ENCODE measurements around the gene GMDS.

GMDS gene

DNA sequence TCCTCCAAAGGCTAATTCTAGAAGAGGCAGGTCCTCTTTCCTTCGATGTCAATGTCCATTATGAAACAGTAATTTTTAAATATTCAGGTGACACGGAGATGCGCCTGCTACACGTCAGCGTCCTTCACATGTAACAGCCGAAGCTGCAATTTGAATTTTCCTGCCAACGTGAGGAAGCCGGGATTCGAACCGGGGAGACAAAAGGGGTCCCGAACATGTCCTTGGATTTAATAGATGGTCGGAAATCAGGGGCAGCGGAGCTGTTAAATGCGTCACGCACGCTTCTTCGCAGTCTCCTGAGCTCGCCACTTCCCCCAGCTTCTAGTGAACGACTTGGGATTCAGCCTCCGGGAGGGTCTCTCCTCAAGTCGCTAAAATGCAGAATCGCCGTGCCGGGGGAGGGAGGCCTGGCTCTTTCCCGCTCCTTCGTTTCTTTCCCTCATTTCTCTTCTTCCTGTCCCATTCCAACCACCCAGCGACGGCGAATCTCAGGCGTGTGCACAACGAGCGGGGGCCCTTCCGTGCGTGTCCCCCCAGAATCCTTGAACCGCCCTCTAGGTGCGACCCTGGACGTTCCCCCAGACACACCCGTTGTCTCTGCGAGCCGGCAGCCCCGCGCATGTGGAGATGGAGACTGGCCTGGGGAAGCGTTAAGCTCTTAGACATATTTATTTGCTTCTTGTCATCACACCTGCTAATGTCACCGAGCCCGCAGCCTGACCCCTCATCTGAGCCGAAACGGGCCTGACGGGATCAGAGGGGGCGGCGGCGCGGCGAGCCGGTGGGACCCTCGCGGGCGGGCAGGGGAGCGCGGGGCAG is 637.0 kb downstream of the GMDS start:
- no peak for DNase-seq

DNA sequence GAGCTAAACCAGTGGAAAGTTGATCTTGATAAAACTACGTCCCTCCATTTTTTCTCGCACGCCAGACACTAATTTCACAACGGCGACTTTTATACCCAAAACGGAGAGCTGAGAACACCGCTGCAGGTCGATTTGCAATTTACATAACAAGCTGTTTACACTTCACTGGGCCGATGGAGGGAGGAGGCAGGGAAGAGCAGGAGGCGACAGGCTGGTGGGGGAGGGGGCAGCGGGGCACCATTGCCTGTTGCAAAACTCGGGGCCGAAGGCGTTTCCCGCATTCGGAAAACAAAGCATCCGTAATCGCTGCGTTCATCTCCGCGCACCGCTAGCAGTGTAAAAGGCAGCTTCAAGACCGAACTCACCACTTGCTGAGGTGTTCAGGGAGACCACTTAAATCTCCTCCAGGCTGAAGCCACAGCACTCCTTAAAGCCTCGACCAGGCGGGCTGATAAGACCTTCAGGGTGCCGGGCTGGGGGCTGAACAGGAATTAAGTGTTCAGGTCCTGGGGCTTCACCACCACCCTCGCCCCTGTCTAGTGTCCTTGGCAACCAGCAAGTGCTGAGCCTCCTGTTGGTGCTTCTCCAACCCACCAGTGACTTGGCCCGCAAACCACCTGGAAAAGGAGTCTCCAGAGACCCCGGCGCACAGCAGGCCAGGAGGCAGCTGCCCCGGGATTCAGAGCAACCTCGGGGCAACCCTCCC is 637.7 kb downstream of the GMDS start:
- no peak for DNase-seq

DNA sequence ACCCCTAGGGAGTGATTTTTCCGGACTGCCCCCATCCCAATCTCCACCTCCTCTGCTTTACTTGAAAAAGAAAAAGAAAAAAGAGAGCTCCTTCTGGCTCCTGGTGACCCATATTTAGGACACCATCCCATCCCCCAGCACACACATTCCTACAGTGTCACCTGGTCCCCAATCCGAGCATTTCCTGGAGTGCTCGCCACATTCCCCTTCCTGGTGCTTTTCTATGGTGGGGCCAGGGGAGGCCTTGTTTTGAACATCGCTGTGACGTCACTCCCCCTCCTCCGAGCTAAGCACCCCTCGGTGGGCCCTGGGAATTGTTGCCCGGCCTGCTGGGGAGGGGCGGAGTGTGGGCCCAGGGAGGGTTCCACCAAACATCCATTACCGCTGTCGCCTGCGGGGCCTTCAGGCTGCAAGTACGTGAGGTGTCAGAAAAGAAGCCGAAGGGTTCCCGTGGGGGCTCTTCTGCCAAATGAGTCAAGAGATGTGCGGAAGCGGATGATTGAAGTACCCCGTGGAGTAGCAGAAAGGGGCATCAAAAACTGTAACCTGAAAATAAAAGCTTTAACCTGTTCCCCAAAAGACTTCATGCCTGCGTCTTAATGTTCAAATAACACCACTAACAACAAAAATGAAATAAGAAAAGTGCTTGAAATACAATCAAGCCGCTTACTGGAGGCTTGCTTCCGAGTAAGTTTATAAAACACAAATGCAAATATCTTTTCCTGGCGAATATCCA is 638.5 kb downstream of the GMDS start:
- DNase-seq: no peak

DNA sequence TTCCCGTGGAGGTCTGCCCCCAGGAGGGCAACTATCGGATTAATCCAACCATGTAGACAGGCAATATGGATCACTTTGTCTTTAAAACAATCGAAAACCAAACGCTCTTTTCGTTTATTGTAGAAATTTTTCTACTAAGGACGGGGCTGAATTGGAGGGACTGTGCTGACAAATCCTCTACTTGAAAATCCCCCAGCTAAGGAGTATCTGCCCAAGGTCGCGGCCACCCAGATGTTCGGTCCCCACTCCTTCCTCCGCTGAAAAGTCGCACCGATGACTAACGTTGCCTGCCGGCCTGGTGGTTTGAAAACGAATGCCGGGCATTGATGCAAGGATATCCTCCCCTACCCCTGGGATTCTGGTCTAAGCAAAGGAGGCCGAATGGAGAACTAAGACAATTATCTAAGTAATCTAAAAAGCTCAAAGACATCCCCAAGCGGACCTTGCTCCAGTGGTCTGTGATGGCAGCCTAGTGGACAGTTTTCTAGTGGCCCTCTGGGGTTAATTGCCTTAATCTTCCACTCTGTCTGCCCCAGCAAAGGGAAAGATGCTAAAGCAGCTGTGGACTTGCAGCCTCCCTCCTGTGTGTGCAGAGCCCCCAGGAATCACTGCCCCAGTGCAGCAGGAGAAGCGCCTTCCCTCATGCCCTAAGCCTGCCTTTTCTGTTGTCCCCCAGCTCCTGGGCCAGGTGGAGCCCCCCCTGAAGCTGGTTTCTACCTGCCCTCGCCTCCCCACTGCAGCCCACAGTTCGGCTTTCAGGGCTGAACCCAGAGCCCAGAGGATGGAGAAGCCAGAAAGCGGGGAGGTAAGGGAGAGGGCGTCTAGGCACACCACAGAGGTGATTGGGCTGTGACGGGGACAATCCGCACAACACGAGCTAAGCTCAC is 639.3 kb downstream of the GMDS start:
- no peak for DNase-seq

DNA sequence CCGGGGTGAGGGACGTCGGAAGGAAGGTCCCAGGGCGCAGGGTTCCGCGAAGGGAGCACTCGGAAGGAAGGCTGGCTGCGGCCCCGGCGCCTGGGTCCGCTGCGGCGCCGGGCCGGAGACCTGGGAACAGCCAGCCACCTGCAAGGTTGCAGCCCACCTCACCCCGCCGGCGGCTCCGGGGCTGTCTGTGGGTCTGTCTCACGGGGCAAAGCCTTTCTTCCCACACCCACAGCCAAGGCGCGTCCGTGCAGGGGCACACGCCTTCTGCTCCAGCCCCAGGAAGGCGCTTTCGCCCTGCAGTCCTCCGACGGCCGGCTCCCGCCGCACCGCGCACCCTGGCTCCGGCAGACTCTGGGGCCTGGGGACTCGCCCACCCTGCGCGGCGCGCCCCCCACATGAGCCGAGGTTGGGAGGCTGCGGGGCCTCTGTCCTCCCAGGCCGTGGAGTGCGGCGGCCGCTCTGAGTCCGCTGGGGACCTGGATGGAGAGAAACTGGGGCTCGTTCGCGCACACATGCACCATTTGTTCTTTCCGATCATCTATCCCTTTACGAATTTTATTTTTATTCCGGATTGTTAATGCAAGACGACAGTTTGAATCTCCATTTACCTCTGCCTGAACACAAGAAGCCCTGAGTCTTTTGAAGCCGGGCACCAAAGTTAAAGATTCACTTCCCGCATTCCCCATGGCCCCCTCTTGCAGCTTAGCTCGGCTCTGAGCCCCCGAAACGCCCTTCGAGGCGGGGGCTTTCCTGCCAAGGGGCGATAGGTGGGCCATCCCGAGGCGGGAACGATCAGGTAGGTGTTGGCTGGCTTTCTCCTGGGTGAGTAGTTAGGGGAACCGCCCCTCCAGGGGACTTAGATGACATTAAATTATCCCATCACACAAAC is 640.2 kb downstream of the GMDS start:
- DNase-seq: no peak

DNA sequence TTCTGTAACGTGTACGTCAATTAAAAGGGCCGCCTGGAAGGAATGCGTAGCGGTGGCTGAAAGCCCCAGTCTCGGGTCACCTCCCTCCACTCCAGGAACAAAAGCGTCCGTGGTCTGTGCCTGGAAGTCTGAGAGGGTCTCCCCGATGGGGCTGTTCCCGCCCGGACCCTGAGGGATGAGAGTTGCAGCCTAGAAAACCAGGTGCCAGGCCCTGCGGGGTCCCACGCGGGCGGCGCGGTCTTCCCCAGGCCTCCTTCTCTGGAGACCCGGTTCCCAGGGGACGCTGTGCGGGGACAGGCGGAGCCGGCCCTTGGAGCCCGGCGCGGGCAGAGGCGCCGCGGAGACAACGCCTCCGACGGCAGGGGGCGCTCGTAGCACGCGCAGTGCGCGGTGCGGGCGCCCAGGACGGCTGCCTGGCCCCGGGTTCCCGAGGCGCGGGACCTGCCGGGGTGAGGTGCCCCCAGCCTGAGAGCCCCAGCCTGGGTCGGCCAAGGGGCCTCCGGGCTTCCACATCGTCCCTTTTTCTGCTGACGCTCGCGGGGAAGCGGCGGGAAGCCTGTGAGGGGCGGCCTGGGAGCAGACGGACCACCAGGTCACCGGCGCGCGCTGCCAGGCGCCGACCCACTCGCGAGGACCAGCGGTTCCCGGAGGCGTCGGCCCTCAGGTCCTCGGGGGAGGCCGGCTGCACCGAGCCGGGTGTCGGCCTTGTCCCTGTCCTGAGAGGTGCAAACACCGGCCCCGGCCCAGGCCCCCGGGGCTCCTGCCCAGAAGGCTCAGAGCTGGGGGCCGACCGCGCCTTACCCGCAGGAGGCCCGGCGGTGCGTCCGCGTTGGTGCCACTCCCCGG is 641.0 kb downstream of the GMDS start:
- peak in 33 of 56 donors; percentile 6 to 72 (median 27) for DNase-seq

DNA sequence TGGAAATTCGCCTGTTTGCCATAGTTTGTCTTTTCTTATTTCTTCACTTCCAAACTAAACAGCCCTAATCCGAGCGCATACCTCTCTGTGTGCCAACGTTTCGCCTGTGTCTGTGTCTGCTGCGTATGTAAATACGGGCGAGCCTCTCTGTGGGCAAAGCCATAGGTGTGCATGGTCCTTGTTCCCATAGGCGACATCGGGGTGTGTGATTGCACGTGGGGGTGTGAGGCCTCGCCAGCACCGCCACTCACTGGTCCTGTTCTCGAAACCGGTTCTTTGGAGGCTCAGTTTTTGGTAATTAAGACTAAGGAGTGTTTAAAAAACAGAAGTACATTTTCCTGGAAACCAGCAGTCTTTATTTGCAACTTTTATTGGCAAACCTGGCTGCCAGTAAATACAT is 641.7 kb downstream of the GMDS start:
- DNase-seq: no peak

DNA sequence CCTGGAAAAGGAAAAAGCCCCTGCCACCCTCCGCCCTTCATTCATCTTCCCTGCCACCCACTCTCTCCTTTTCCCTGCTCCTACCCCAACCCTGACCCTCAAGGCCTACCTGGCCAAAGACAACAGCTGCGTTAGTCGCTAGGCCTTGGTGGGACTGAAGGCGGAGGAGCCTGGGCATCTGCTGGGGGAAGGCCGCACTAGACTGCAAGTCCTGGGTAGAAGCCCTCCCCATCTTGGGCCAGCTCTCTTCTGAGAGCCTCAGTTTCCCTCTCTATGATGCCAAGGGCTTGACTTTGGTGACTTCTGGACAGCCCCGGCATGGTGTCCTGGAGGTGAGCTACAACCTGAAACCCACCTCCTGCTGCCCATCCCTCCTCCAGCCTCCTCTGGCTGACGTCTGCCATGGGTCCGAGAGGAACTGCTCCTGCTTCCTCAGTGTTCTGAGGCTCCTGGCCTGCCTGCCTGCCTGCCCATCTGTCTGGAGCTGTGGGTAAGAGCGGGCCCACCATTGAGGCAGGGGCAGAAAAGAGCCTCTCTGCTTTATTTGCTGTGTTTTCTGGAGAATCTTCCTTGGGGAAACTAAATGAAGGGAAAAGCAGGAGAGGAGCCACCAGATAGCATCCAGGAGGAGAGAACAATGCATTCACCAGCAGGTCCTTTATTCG is 643.2 kb downstream of the GMDS start:
- no peak for DNase-seq

DNA sequence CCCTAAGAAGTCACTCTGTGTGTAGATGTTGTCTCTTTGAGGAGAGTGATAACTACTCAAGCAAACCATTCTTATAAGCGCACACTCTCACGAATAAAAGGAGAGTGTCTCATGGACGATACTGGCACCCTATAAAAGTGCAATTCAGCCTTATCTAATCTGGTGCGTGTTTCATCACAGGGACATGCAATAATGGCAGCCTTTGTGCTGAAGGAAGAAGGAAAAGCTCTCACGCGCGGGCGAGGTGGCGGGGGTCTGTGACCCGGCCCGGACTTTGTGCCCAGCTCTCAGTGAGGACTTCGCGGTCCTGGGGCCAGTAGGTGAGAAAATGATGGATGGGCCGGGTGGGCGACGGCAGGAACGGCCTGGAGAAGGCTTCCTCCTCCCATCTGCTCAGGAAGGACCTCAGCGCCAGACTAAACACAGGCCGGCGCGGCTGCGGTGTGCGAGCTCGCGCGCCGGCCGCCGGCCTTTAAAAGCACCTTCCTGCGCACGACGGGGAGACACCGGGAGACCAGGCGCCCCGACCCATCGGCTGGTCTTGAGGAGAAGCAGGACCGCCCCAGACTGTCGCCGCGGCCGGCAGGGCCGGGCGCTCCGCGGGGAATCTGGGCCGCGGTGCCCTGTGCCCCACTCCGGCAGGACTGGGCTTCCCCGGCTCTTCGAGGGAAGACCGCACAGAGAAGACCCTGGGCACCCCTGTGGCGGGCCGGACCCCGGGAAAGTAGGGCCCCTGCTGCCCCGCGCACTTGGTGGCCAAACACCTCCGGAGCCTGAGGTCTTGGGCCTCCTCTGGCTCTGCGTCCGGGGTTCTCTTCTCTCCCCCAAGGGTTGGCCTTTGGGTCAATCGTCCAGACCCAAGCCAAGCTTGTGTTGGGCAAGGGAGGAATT is 644.0 kb downstream of the GMDS start:
- DNase-seq: no peak

DNA sequence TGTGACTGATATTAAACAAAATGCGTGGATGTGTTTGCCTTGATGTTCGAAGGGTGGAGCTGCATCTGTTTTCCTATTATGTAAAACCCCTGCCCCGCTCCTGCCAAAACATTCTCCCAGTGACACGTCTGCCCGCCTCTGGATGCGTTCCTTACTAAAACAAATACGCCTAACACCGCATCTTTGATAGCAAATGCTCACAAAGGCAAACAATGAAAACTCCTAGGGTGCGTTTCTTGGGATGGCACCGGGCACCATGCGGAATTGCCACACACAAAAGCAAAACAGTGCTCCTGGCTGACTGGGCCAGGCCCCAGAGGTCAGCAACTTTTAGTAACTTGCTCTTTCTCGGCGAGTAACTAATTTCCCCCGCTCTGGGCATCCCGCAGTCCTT is 644.6 kb downstream of the GMDS start:
- no peak for DNase-seq

DNA sequence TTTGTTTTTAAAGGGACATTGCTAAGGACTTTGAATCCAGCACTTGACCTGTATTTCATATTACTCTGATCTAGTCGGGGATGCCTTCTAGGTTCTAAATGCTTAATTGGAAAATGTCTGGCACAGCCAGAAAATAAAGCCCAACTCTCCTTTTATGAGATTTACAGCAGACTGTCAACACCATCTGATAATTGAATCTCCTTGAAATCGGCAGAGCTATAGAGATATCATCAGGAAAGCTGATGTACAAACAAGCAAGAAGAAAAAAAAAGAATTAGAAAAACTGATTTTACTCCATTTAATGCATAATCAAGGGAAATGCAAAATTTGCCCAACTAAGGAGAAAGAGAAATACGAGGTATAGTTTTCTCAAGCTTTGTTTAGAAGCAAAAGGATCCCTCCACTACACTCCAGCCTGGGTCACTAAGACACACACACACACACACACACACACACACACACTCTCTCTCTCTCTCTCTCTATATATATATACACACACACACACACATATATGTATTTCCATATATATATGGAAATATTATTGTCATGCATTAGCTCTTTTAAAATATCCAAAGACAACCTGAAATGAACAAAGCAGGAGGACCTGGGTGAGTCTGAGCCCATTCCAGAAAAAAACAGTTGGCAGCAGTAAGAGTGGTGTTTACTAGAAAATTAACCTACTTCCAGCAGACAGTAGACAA is 645.2 kb downstream of the GMDS start:
- DNase-seq: no peak

DNA sequence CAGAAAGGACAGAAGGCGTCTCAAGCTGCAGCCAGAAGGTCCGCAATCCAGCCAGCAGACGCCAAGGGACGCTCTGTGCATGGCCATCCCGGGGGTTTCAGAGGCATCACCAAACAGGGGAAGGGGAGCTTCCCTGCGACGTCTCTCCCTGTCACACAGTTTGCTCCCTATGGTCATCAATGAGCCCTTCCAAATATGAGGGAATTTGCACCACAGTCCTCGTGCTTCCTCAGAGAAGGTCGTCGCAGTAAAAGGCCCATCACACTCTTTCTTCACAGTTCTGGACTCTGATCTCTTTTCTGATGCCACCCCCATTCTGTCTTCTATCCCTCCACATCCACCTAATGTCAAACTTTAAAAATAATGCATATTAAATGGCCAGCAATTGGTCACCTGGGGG is 645.9 kb downstream of the GMDS start:
- no peak for DNase-seq

DNA sequence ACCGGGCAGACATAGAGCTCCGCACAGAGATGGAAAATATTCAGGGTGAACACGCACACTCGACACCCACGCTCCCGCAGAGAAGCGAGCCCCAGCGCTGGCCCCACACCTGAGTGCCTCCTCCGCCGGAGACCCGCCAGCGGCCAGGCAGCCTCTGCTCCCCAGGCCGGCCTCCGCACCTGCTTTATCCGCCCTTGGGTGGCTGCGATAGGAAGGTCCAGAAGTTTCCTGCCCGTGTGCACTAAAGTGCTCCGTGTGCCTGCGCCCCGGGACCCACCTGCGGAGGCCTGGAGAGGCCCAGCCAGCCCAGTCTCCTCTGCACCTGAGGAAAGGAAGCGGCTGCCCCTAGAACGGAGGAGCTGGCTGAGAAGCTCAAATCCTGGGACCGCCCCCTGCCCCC is 646.5 kb downstream of the GMDS start:
- DNase-seq: no peak

DNA sequence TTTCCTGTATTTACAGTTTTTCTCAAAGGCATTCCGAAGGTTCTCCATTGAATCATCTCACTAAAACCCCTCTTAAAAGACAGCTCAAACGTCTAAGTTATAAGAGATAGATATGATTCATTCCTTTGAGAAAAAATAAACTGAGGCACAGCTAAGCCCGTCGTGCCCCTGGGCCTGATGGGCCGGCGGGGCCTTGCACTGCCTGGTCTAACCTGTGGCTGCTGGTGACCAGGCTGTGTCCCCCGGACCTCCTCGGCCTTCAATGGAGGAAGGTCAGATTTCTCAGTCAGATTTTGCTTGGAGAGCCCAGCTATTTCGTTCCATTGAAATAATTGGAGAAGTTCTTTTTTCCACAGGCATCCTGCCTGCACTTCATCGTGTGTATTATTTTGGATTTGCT is 647.0 kb downstream of the GMDS start:
- DNase-seq: no peak

DNA sequence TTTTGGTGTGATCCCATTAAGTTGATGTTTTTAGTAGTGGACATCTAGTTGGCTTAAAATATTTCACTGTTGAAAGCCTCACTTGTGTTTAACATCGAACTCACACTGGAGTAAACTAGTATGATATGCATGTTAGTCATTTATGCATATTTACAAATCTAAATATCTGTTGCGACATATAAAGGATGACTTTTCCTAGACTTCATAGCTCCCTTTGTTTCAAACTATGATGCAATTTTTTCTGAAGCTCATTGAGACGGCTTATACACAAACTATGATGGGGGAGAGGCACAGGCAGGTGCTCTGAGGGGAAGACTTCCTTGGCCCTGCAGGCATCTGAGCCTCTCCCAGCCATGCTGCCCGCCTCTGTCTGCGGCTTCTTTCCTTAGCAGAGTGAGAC is 647.5 kb downstream of the GMDS start:
- no peak for DNase-seq

DNA sequence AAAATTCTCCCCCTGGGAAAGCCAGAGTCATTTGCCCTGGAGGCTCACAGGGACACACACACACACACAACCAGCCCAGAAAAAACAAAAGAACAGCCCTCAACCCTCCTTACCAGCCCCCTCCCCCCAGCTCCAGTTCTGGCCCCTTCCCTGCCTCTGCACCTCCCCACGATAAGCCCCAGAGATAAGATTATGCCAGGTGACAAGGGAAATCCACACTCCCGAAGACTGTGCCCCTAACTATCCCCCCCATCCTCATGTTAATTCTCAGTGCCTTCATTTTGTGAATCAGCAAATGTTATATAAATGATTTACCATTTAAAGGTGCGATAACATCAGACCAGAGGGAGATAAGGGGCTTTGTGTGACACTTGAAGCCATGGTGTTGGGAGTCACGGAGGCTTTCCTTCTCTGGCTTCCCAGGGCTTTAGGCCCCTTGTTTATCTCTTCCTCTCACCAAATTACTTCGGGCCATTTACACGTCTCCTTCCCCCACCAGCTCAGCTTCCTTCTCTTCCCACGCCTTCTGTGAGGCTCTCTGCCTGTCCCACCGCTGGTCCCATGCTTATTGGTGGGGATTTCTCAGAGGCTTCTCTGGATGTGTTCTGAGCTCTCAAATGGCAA is 648.2 kb downstream of the GMDS start:
- DNase-seq: no peak

All from nucleus accumbens (tissue), 56 donors.